SK-N-SH (cell line): ENCODE measurements around the gene DES. TPM values are rescaled to one million over a fixed set of nuclear protein-coding genes. Genes with fewer than 3 reads are reported as not detected.

Experiments
- CTCF ChIA-PET: fragments of 300-600, 350-600 bp; formaldehyde crosslinking; extraction: SDS; loops from one replicate; lab custom pipeline; 2021; lab: Yijun Ruan, JAX
- POLR2A ChIA-PET: fragments of 350-600 bp; sonication (Branson Sonifier 250); formaldehyde crosslinking; extraction: SDS; loops from one replicate; lab custom pipeline; 2020; ENCODE audit warnings: antibody characterized with exemption, inconsistent platforms; lab: Yijun Ruan, JAX
- DNase-seq: peaks from one replicate; pipeline ENCODE4 v3.0.0; 2012
- H2AFZ ChIP-seq: fragments of 200-600 bp; sonication (generic); 2 replicates; pipeline ENCODE4 v1.8.1; 2016; ENCODE audit warnings: antibody characterized with exemption, mild to moderate bottlenecking, low read depth
- H3F3A ChIP-seq: fragments of 200-600 bp; sonication (generic); replicated peaks from 2 replicates; pipeline ENCODE3; 2016; ENCODE audit warnings: antibody characterized with exemption, mild to moderate bottlenecking; ENCODE audit not compliant: insufficient read depth
- H3K27ac ChIP-seq, 2 experiments: fragments of 200-500 bp in 1 of 2; fragments of 200-600 bp in 1 of 2; sonication (Bioruptor generic) in 1 of 2; sonication (generic), shearing (Covaris generic) in 1 of 2; 2 replicates each; pipeline versions ENCODE4 v1.5.1 to v1.6.1; 2014 to 2016; ENCODE audit warnings: low read depth in 2 of 2, inconsistent platforms in 1 of 2, low read length in 1 of 2, mild to moderate bottlenecking in 1 of 2, mixed read lengths in 1 of 2
- H3K27me3 ChIP-seq: fragments of 200-600 bp; sonication (generic), shearing (Covaris generic); 2 replicates; pipeline ENCODE4 v1.6.1; 2016; ENCODE audit warnings: mixed run types; ENCODE audit not compliant: insufficient read depth
- H3K36me3 ChIP-seq, 2 experiments: fragments of 200-500 bp in 1 of 2; fragments of 200-600 bp in 1 of 2; sonication (Bioruptor generic) in 1 of 2; sonication (generic) in 1 of 2; replicated peaks in 1 of 2; 2 replicates each; pipeline versions ENCODE3 to v1.5.1; 2014 to 2016; ENCODE audit warnings: low read length in 1 of 2, mild to moderate bottlenecking in 1 of 2; ENCODE audit not compliant: insufficient read depth in 2 of 2, control insufficient read depth in 1 of 2
- H3K4me1 ChIP-seq, 2 experiments: fragments of 200-500 bp in 1 of 2; fragments of 200-600 bp in 1 of 2; sonication (Bioruptor generic) in 1 of 2; sonication (generic), shearing (Covaris generic) in 1 of 2; 2 replicates each; pipeline versions ENCODE4 v1.5.1 to v1.6.1; 2014 to 2016; ENCODE audit warnings: low read depth in 1 of 2, low read length in 1 of 2, mixed run types in 1 of 2; ENCODE audit not compliant: insufficient read depth in 2 of 2, control insufficient read depth in 1 of 2
- H3K4me2 ChIP-seq: fragments of 200-600 bp; sonication (generic), shearing (Covaris generic); 2 replicates; pipeline ENCODE4 v1.6.1; 2017; ENCODE audit warnings: mixed run types
- H3K4me3 ChIP-seq, 2 experiments: fragments of 200-500 bp in 1 of 2; fragments of 200-600 bp in 1 of 2; sonication (Bioruptor generic) in 1 of 2; sonication (generic), shearing (Covaris generic) in 1 of 2; 2 replicates each; pipeline versions ENCODE4 v1.5.1 to v1.8.1; 2014 to 2016; ENCODE audit warnings: low read depth in 2 of 2, inconsistent platforms in 1 of 2, low read length in 1 of 2, mild to moderate bottlenecking in 1 of 2, mixed read lengths in 1 of 2, moderate library complexity in 1 of 2
- H3K79me2 ChIP-seq: fragments of 200-600 bp; sonication (generic); 2 replicates; pipeline ENCODE4 v1.8.1; 2017; ENCODE audit warnings: mild to moderate bottlenecking; ENCODE audit not compliant: insufficient read depth
- H3K9ac ChIP-seq: fragments of 200-600 bp; sonication (generic); 2 replicates; pipeline ENCODE4 v1.6.1; 2017; ENCODE audit warnings: mixed run types
- H3K9me2 ChIP-seq: fragments of 200-600 bp; sonication (generic); 2 replicates; pipeline ENCODE4 v1.6.1; 2017; ENCODE audit warnings: mixed run types
- H3K9me3 ChIP-seq: fragments of 200-600 bp; sonication (generic); 2 replicates; pipeline ENCODE4 v1.6.1; 2017; ENCODE audit warnings: mixed run types, mild to moderate bottlenecking, moderate library complexity
- H4K20me1 ChIP-seq: fragments of 200-600 bp; sonication (generic); 2 replicates; pipeline ENCODE4 v1.6.1; 2017; ENCODE audit warnings: mild to moderate bottlenecking, mixed run types; ENCODE audit not compliant: insufficient read depth
- CTCF ChIP-seq: fragments of 200-600 bp; sonication (generic); IDR thresholded peaks from 2 replicates; pipeline ENCODE4 v1.6.1; 2017; ENCODE audit warnings: antibody characterized with exemption, mild to moderate bottlenecking, moderate library complexity
- ELF1 ChIP-seq: IDR thresholded peaks from 2 replicates; pipeline ENCODE4 v1.4.0; 2012
- EZH2phosphoT487 ChIP-seq: fragments of 200-600 bp; sonication (generic); IDR thresholded peaks from 2 replicates; pipeline ENCODE4 v1.6.1; 2017; ENCODE audit warnings: low read depth, mixed run types, mild to moderate bottlenecking, antibody characterized with exemption, moderate library complexity, borderline replicate concordance
- FOXM1 ChIP-seq: IDR thresholded peaks from 2 replicates; pipeline ENCODE4 v1.4.0; 2012; ENCODE audit warnings: low read depth, mild to moderate bottlenecking
- MEF2A ChIP-seq: IDR thresholded peaks from 2 replicates; pipeline ENCODE4 v1.4.0; 2012; ENCODE audit warnings: low read depth, borderline replicate concordance
- MXI1 ChIP-seq: IDR thresholded peaks from 2 replicates; pipeline ENCODE4 v1.6.1; 2012; ENCODE audit warnings: mild to moderate bottlenecking, low read depth, low read length, improper control_type of control experiment
- NFIC ChIP-seq: IDR thresholded peaks from 2 replicates; pipeline ENCODE4 v1.4.0; 2012; ENCODE audit warnings: borderline replicate concordance
- RAD21 ChIP-seq: IDR thresholded peaks from 2 replicates; pipeline ENCODE4 v1.6.1; 2012; ENCODE audit warnings: mild to moderate bottlenecking, low read length
- REST ChIP-seq: IDR thresholded peaks from 2 replicates; pipeline ENCODE4 v1.6.1; 2012; ENCODE audit warnings: mild to moderate bottlenecking, low read depth, low read length, moderate library complexity
- RFX5 ChIP-seq: IDR thresholded peaks from 2 replicates; pipeline ENCODE4 v1.6.1; 2012; ENCODE audit warnings: mild to moderate bottlenecking, improper control_type of control experiment, low read length
- SIN3A ChIP-seq: IDR thresholded peaks from 2 replicates; pipeline ENCODE4 v1.6.1; 2012; ENCODE audit warnings: low read depth, mild to moderate bottlenecking, low read length, moderate library complexity, borderline replicate concordance
- SMC3 ChIP-seq: IDR thresholded peaks from 2 replicates; pipeline ENCODE4 v1.6.1; 2012; ENCODE audit warnings: low read depth, low read length, improper control_type of control experiment
- TAF1 ChIP-seq: IDR thresholded peaks from 2 replicates; pipeline ENCODE4 v1.6.1; 2012; ENCODE audit warnings: low read depth, mild to moderate bottlenecking, low read length, moderate library complexity, borderline replicate concordance
- USF2 ChIP-seq: fragments of 150-350 bp; IDR thresholded peaks from 2 replicates; pipeline ENCODE4 v1.6.1; 2017; ENCODE audit warnings: antibody characterized with exemption, low read length, low read depth, borderline replicate concordance
- ZBTB33 ChIP-seq: IDR thresholded peaks from 2 replicates; pipeline ENCODE4 v1.4.0; 2012; ENCODE audit warnings: low read depth, borderline replicate concordance
- WGBS: methylation state at CpG from one replicate; pipeline ENCODE4 v1.1.6; 2017; ENCODE audit warnings: low lambda C conversion rate; 5-methylcytosine and 5-hydroxymethylcytosine counted together
- polyA plus RNA-seq, 3 experiments: library from polyadenylated mRNA; depleted of rRNA; stranded (reverse); fragments of >200 nt; gene quantifications; 2 replicates each; pipeline ENCODE4 v1.2.3, GENCODE V29; 2012

DES gene
- polyA plus RNA-seq, 1 of the 3 experiments (the other 2 are of a cell fraction), result 0.21 TPM

- no peak for TF ChIP-seq TAF1
- no peak for TF ChIP-seq SMC3
- TF ChIP-seq MXI1, result no peak
These were observed 9.5 kb upstream of the DES start (continued) for GRCh38 chr2:219408631-219409030.

GRCh38 chr2:219409619-219410018 lies 8.6 kb upstream of the DES start:
- TF ChIP-seq EZH2phosphoT487 (no peak), RAD21 (no peak), SIN3A (no peak), NFIC (no peak), FOXM1 (no peak), SMC3 (no peak), ELF1 (no peak)
- Histone ChIP-seq H4K20me1 (no peaks in the 10 kb centered on the region), H3K9ac (no peak overlapping the region), H3K9me3 (0 out of 2 replicates have a peak, but pooled peaks cover 6% of the 10 kb centered on the region), H3K9me2 (no peaks in the 10 kb centered on the region), H3F3A (peaks cover 9% of the 10 kb centered on the region), H3K27ac (no peak overlapping the region), H3K27me3 (no peaks in the 10 kb centered on the region), H3K4me2 (no peak overlapping the region), H3K4me1 (peaks cover 3 to 21% of the 10 kb centered on the region in 2 experiments; a peak in 3 of 4 replicates), H2AFZ (no peak overlapping the region), H3K79me2 (no peaks in the 10 kb centered on the region), H3K36me3 (no peaks in the 10 kb centered on the region), H3K4me3 (no peak overlapping the region)
- WGBS, result 94% methylated on average over 5 of the region's 5 CpGs
- ChIA-PET CTCF (interaction anchor here (1.5 to 4.7 kb wide), 5 partner anchors 19 to 131 kb away, joined by 3 to 21 read pairs (median 16); no protein-coding TSS in a partner anchor), POLR2A (no interaction called here)
- DNase-seq, result no peak

- Histone ChIP-seq H3K9me3 (0 out of 2 replicates have a peak, but pooled peaks cover 6% of the 10 kb centered on the region), H3K79me2 (no peaks in the 10 kb centered on the region), H3K4me1 (peaks cover 0 to 21% of the 10 kb centered on the region in 2 experiments; a peak in 2 of 4 replicates), H3K27ac (no peak overlapping the region), H3K4me2 (no peak overlapping the region), H3K9ac (no peak overlapping the region), H3F3A (peaks cover 9% of the 10 kb centered on the region), H4K20me1 (no peaks in the 10 kb centered on the region), H3K4me3 (no peak overlapping the region), H3K27me3 (no peaks in the 10 kb centered on the region), H3K36me3 (no peaks in the 10 kb centered on the region), H2AFZ (no peak overlapping the region), H3K9me2 (no peaks in the 10 kb centered on the region)
- CTCF ChIA-PET, result interaction anchor here (1.1 to 4.7 kb wide), 5 partner anchors 8 to 130 kb away, joined by 4 to 21 read pairs (median 16); no protein-coding TSS in a partner anchor
- no peak for DNase-seq
- 80% methylated on average over 8 of the region's 8 CpGs for WGBS
- POLR2A ChIA-PET, result no interaction called here
- no peak for TF ChIP-seq ZBTB33
- TF ChIP-seq MEF2A, result no peak
- TF ChIP-seq REST, result no peak
- no peak for TF ChIP-seq USF2
- no peak for TF ChIP-seq CTCF
- TF ChIP-seq TAF1, result no peak
- no peak for TF ChIP-seq EZH2phosphoT487
- TF ChIP-seq RFX5, result no peak
These were observed 7.8 kb upstream of the DES start for GRCh38 chr2:219410390-219410789.
